ENCODE data around the gene ANAPC15.
A peak's percentile ranks its signal among the peaks of the same experiment; 100 is the strongest.
"Not testable (repeated sequence)": the region's sequence is repeated elsewhere in the genome, so short reads cannot be mapped to it uniquely, and the experiment has no call there.

ANAPC15 gene

GRCh38 chr11:72112143-72112977 lies at the start of gene ANAPC15:
Gene ANAPC15 (minus strand): TSS chr11:72112695. CDS start chr11:72111276, 1,419 bp downstream.
- DNase-seq, result peak; percentile 100

DNA sequence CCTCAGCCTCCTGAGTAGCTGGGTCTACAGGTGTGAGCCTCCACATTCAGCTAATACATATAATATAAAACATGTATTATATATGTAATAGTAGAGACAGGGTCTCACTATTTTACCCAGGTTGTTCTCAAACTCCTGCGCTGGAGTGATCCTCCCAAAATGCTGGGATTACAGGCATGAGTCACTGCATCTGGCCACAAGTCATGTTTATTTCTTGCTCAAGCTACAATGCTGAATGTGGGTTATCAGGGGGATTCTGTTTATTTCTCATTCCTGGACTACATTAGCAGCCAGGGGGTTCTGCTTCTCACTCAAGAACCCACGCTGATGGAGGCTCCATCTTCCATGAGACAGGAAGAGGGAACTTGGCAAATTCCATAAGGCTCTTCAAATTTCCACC lies 47.8 kb upstream of the ANAPC15 start:
- DNase-seq, result no peak

DNA sequence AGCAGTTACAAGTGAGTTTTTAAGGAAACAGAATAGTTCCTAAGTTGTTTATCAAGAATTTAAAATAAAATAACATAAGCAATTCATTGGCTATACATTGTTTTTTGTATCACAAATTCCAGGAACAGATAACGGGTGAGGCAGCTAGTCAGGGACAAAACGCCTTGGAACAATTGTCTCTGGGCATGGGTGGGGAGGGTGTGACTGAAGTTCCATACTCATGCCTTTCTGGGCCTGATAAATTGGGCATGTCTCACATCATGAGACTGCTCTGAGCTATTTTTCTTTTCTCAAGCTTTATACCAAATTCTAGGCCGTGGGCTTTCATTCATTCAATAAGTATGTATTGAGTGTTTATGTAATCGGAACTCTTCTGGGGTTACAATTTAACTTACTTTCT lies 44.6 kb upstream of the ANAPC15 start:
- DNase-seq, result no peak

DNA sequence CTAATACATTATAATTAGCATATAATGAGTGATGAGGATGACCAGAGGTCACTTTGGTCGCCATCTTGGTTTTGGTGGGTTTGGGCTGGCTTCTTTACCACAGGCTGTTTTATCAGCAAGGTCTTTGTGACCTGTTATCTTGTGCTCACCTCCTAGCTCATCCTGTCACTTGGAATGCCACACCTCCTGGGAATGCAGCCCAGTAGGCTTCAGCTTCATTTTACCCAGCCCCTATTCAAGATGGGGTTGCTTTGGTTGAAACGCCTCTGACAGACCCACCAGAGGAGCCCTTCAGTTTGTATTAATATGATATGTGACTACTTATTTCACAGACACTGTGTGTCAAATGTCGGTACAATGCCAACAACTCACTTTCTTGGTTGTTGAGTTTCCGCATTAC lies 43.3 kb upstream of the ANAPC15 start:
- no peak for DNase-seq

DNA sequence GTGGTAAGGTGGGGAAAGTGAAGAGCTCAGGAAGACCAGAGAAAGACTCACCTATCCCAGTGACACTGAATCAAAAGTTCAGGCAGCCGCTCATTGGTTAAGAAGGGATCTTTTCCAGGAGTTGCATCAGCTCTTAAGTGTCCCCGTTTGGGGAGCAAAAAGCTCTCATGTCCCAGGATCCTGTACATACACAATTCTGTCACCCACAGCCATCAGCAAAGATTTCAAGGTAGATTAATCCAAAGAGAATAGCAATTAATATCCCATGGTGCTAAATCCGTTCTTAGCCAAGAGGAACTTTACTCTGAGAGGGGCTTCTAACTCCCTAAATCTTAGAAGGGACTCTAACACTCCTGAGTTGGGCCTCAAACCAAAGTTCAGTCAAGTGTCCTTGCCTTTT lies 42.3 kb upstream of the ANAPC15 start:
- no peak for DNase-seq

DNA sequence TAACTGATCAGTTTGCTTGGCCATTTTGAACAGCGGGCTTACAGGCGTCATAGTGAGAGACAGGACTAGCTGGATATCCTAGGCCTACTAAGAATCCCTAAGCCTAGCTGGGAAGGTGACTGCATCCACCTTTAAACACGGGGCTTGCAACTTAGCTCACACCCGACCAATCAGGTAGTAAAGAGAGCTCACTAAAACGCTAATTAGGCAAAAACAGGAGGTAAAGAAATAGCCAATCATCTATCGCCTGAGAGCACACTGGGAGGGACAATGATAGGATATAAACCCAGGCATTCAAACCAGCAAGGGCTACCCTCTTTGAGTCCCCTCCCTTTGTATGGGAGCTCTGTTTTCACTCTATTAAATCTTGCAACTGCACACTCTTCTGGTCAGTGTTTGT lies 41.4 kb upstream of the ANAPC15 start:
- not testable (repeated sequence) for DNase-seq

- no peak for DNase-seq
Observed at GRCh38 chr11:72150882-72151281, 38.4 kb upstream of the ANAPC15 start.

DNA sequence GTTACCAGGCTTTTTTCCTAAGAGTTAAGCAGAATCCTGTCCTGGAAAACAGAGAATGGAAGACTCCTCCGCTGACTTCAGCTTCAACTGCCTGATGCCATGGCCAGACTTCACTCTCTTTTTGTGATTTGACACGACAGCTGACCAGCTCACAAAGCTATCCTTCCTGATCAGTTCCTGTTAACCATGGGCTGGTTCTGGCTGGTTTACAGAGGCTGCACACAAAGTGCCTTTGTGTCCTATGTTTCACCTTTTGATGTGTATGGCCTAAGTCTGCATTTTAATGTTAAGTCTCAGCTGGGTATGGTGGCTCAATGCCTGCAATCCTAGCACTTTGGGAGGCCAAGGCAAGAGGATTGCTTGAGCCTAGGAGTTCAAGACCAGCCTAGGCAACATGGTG lies 34.1 kb upstream of the ANAPC15 start:
- DNase-seq, result no peak

DNA sequence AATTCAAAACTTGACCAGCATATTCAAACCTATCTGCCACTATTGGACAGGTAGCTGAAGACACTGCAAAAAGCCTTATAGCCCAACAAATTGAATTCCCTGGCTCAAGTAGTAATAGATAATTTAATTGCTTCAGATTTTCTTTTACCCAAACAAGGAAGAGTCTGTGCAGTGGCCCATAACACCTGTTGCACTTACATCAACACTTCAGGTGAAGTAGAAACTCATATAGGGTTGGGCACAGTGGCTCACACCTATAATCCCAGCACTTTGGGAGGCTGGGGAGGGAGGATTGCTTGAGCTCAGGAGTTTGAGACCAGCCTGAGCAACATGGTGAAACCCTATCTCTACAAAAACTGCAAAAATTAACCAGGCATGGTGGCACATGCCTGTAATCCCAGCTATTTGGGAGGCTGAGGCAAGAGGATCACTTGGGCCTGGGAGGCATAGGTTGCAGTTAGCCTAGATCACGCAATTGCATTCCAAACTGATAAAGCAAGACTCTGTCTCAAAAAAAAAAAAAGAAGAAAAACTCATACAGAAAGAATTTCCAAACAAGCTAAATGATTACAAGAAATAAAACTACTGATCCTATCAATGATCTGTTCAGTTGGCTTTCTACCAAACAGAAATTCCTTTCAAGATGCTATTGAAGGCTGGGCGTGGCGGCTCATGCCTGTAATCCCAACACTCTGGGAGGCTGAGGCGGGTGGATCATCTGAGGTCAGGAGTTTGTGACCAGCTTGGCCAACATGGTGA lies 32.5 kb upstream of the ANAPC15 start:
- DNase-seq, result no peak

DNA sequence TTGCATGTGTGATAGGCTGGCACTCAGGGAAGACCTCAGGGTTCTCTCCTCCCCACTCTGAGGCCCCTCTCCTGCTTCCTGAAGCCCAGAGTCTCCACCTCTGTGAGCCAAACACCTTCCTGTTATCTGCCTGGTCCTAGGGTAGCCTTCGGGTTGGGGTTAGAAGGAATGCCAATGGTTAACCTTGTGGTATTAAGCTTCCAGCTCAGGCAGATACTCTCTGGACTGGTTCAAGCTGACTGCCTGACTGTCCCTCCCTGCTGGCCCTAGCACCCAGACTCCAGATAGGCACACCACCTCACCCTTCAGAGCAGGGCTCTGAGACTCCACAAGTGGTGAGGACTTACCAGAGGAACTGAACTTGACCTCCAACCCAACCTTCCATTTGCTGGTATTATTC lies 30.0 kb upstream of the ANAPC15 start:
- not testable (repeated sequence) for DNase-seq

- not testable (repeated sequence) for DNase-seq
Observed at GRCh38 chr11:72142086-72142485, 29.6 kb upstream of the ANAPC15 start.

DNA sequence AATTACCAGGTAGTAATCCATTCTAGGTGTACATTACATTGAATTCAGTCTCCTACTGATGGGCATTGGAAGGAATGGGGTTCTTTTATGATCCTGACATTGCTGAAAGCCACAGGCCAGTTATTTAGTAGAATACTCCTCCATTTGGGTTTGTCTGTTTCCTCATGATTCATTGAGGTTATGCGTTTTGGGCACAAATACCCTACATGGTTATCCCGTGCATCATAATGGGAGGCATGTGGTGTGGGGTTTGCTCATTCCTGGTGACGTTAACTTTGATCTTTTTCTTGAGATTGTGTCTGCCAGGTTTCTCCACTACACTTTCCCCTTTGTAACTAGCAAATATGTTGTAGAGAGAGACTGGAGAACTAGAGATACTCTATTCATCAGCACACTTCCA lies 28.6 kb upstream of the ANAPC15 start:
- DNase-seq, result no peak

DNA sequence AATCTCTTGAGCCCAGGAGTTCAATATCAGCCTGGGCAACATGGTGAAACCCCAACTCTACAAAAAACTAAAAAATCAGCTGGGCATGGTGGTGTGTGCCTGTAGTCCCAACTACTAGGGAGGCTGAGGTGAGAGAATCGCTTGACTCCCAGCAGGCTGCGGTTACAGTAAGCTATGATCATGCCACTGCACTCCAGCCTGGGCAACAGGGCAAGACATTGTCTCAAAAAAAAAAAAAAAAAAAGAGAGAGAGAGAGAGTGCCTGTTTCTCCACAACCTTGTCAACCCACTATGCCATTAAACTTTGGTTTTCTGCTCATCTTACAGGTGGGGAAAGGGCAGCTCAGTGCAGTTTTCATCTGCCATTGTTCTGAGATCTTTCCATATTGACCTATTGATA lies 28.2 kb upstream of the ANAPC15 start:
- DNase-seq, result no peak

DNA sequence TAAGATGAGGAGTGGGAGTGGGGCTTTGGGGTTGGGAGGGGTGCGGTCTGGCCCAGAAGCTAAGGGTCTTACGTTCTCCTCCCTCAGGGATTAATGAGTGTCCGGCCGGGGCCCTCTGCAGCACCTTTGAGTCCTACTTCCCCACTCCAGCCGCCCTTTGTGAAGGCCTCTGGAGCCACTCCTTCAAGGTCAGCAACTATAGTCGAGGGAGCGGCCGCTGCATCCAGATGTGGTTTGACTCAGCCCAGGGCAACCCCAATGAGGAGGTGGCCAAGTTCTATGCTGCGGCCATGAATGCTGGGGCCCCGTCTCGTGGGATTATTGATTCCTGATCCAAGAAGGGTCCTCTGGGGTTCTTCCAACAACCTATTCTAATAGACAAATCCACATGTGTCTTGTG lies 27.0 kb upstream of the ANAPC15 start:
- DNase-seq, result no peak

- no peak for DNase-seq
Observed at GRCh38 chr11:72138821-72139390, 26.4 kb upstream of the ANAPC15 start.

- DNase-seq, result no peak
Observed at GRCh38 chr11:72136684-72137262, 24.3 kb upstream of the ANAPC15 start.

- no peak for DNase-seq
Observed at GRCh38 chr11:72135891-72136683, 23.6 kb upstream of the ANAPC15 start.

DNA sequence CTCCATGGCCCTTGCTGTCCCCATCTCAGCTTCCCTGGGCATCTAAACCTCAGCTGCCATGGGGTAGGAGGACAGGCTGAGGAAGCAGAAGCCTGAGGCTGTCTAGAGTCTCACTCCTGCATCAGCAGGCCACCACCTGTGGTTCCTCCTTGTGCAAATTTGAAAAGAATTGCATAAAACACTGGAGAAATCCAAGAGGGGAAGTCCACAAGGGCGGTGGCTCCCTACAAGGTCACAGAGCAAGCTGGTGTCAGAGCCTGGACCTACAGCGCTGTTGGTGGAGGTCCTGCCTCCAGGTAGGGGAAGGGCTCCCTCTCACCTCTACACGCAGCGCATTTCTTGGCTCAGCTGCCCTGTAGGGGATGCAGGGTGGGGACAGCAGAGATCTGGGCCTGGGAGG lies 23.0 kb upstream of the ANAPC15 start, which contains the start of gene FOLR3:
TSS of gene FOLR3 (plus strand) at position 253 of the 400 bp plus-strand sequence. CDS start 228 bp downstream, outside the sequence.
- not testable (repeated sequence) for DNase-seq

GRCh38 chr11:72132646-72133045 lies 20.2 kb upstream of the ANAPC15 start:
- no peak for DNase-seq

DNA sequence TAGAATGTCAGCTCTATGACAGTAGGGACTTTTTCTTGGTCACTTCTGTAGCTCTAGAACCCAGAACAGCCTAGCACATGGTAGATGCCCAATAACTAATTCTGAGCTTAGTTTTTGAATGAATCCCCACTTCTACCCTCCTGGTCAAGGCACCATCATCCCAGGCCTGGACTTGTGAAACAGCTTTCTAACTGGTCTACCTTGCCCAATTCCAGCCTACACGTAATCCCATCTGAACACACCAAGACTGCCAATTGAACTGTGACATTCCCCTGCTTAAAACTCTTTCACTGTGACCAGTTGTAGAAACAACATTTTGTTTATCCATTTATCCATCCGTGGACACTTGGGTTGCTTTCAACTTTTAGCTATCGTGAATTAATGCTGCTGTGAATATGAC lies 16.9 kb upstream of the ANAPC15 start:
- DNase-seq, result no peak

DNA sequence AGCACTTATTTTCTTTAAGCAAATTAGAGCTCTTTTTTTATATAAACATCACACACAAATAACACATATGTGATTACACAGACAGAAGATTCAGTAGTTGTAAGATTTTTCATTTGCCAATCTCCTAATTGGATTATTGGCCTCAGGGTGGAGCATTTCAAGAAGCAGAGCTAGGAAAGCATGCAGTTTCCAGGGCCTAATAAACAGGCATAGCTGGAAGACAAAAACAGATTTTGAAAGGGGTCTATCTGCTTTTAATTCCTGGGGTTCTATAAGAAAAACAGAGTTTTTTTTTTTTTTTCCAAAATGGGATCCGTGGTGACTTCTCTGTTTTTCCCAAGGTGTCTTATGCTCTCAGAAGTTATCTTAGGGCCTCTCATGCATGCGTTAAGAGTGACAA lies 15.4 kb upstream of the ANAPC15 start:
- no peak for DNase-seq

GRCh38 chr11:72125956-72126355 lies 13.5 kb upstream of the ANAPC15 start:
- DNase-seq, result no peak

DNA sequence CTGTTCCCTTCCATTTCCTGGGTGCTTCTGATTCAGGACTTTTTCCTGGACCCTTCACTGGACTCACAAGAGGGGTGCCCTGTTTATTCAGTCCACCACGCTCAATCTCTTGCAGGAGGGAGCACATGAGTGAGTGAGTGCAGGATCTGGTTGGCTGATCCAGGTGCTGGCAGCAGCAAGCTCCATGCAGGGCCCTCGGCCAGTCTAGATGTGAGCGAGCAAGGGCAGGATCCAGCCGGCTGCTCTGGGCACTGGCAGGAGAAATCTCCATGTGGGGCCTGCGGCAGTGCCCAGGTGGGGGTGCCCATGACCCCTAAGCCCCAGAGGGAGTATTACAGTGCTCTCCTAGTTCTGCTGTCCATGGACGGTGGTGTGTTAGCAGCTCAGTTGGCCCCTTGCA lies 11.6 kb upstream of the ANAPC15 start:
- no peak for DNase-seq
